Dedifferentiated amniotic fluid mesenchymal stem cell (primary cell): ENCODE data around the gene EBNA1BP2.
"Not testable (repeated sequence)": the region's sequence is repeated elsewhere in the genome, so short reads cannot be mapped to it uniquely, and the experiment has no call there.

Experiments used
- DNase-seq: peaks from one replicate; pipeline ENCODE4 v3.0.0-alpha.2; 2016; ENCODE audit errors: extremely low spot score

Gene EBNA1BP2

GRCh38 chr1:43172527-43172972 lies 460 bp upstream of the EBNA1BP2 start:
- DNase-seq: peak; percentile 79

DNA sequence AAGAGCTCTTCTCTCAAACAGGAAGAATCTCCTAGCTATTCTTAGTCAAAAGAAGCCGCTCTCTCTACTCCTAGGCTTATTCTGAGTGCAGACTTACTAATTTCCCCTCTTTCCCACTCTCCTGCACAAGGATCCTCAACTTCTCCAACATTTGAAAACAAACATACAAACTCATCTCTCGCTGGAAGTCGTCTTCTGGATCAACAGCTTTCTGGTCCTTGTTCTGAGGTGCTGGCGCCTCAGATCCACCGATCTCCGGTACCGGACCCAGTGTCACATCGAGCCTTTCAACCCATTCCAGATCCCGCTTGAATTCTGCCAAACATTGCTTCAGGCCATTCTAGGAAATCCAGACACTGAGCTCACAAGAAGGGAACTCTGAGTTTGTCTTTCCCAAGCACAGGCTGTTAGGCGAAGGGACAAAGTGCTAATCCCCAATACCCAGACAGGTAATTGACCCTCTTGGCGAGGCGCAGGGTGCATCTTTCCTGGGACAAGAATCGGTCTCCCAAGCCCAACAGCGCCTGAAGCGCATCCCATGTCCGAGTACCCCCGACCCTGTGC lies 696 bp downstream of the EBNA1BP2 start:
- DNase-seq: no peak

GRCh38 chr1:43165765-43166164 lies 6.3 kb downstream of the EBNA1BP2 start:
- no peak for DNase-seq

- no peak for DNase-seq
Observed at GRCh38 chr1:43165162-43165561, 6.9 kb downstream of the EBNA1BP2 start.

DNA sequence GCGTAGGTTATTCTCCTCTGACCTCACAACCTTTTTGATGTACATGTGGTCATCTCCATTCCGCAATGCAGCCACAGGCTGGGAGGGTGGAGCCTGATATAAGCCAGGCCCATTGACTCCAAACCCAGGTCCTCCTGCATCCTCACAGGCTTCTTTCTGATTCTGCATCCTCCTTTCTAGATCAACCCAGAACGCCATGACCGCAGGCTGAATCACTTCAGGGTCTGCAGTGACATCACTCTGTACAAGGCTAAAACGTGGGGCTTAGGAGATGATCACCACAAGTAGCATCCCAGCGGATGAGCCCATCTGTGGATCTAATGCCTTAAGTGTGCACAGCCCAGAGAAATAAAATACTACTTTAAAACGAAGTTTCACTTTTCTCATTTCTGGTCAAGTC lies 16.1 kb downstream of the EBNA1BP2 start:
- no peak for DNase-seq

- DNase-seq: no peak
Observed at GRCh38 chr1:43153443-43153842, 18.6 kb downstream of the EBNA1BP2 start.

- no peak for DNase-seq
Observed at GRCh38 chr1:43152866-43153265, 19.2 kb downstream of the EBNA1BP2 start.

- DNase-seq: no peak
Observed at GRCh38 chr1:43149889-43150288, 22.2 kb downstream of the EBNA1BP2 start.

- peak; percentile 39 for DNase-seq
Observed at GRCh38 chr1:43147625-43148327, 24.3 kb downstream of the EBNA1BP2 start.

DNA sequence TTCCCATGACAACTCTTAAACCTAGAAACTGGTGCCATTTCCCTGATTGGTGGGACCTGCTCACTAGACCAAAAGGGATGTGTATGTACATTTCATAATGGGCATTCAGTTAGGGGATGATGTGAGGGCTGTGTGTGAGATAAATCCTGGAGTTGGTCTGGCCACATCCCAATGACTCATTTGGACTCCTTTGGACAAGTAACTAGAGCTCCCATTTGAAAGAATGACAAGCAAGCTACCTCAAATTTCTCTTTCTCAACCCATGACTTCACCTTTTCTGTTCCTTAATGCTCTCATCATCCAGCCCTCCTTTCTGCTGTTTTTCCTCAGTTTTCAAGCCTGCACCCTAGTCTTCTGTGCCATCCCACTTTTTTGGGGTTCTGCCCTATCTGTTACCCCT lies 27.9 kb downstream of the EBNA1BP2 start:
- DNase-seq: no peak

DNA sequence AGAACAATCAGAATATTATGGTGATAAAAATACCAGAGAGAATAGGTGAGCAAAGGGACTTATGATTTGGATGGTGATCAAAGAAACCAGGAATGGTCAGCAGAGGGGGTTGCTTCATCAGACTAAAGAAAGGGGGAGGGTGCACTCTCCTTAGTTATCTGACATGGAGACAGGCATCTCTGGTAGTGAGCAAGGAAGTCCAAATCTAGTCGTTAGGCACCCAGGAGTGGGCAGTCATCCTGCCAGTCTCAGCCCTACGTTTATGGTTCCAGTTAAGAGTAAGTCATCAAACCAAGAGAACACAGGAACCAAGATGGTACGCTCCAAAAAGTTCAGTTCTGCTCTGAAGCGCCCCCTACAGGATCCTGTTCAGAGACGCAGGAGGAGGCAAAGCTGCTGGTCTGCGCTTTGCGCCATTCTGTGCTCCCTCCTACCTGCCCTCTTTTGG lies 28.6 kb downstream of the EBNA1BP2 start:
- no peak for DNase-seq

GRCh38 chr1:43140583-43140982 lies 31.5 kb downstream of the EBNA1BP2 start:
- no peak for DNase-seq

- no peak for DNase-seq
Observed at GRCh38 chr1:43140010-43140409, 32.1 kb downstream of the EBNA1BP2 start.

GRCh38 chr1:43139295-43139694 lies 32.8 kb downstream of the EBNA1BP2 start:
- DNase-seq: not testable (repeated sequence)

DNA sequence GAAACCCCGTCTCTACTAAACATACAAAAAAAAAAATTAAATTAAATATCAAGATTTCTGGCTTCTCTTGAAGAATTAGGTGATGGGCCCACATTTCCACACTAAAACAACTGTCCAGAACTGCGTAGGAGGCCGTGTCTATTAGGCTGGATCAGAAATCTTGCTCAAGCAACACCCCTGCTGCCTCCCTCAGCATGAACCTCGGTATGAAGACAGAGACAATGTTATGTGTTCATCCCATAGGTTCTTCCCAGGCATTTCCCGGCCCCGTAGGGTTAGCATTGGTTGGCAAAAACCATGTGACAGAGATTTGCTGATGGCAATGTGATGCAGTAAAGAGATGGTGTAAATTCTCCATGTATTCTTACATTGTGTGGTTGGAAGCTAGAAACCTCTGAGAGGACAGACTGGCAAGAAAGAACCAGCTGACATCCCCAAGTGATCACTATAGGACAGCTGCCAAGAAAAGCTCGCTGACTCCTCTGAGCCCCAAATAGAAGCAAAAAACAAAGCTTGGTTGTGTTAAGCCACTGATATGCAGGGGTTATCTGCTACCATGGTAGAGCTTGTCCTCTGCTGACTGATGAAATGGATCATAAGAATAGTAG lies 34.5 kb downstream of the EBNA1BP2 start:
- no peak for DNase-seq

DNA sequence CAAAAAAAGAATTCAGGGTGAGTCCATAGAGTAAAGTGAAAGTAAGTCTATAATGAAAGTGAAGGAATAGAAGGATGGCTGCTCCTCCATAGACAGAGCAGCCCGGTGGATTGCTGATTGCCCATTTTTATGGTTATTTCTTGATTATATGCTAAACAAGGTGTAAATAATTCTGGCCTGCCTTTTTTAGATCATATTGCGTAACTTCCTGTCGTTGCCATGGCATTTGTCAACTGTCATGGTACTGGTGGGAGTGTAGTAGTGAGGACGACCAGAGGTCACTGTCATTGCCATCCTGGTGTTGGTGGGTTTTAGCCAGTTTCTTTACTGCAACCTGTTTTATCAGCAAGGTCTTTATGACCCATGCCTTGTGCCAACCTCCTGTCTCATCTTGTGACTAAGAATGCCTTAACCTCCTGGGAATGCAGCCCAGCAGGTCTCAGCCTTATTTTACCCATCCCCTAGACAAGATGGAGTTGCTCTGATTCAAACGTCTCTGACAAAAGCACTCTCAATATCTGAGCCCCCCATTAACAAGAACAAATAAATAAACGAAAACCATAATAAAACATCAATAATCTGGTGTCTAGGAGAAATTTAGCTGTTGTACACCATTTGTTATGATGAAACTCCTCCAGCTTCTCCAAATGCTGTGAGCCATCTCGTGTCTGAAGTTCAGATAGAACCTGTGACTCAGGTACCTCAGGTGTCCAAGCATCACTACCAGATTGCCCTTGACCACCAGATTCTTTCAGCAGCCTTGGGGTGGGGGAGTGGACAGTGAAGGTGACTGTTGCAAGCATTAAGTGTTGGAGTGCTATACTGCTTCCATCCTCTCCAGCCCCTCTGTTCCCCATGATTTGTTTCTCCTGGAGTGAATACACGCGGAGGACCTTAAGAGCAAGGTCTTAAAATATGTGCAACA lies 36.0 kb downstream of the EBNA1BP2 start:
- no peak for DNase-seq

- no peak for DNase-seq
Observed at GRCh38 chr1:43134640-43135039, 37.5 kb downstream of the EBNA1BP2 start.

DNA sequence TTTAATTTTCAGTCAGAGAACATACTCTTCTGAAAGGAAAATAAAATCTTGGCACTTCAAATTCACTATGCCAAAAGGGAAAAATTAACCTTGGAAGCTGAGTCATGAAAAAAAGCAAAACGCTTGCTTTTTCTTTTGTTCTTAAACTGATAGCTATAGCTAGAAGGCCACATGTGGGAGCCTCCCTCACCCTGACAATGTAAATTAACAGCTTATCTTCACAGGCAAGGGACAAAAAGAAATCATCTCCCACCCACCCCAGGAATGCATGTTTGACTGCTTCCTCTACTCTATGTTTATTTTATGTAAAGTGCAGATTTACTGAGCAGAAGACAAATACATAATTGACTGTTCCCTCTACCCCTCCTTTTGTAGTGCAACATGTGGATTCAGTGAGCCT lies 38.0 kb downstream of the EBNA1BP2 start:
- no peak for DNase-seq

GRCh38 chr1:43129426-43129825 lies 42.7 kb downstream of the EBNA1BP2 start:
- no peak for DNase-seq

GRCh38 chr1:43128816-43129215 lies 43.3 kb downstream of the EBNA1BP2 start:
- no peak for DNase-seq

GRCh38 chr1:43123031-43123430 lies 49.1 kb downstream of the EBNA1BP2 start:
- DNase-seq: no peak

DNA sequence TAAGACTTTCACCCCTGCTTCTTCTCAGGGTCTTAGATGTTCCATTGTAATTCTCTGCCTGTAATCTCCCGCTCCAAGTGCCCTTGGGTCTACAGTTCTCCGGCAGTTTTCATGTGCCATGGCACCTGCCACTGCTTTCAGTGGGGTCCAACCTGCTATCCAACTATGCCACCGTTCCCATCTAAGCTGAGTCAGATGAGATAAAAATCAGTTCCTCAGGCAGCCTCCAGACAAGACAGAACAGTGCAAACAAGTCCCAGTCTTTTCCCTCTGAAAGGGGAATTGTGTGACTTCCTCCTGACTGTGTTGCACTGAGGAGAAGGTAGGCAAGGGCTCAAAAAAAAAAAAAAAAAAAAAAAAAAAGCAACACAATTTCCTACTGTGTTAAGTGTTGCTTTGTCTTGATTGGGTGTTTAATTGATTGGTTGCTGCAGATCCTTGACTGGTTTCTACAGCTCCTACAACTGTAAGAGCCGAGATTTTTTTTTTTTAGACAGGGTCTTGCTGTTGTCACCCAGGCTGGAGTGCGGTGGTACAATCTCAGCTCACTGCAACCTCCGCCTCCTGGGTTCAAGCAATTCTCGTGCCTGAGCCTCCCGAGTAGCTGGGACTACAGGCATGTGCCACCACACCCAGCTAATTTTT lies 50.7 kb downstream of the EBNA1BP2 start:
- DNase-seq: no peak
